Spleen (tissue), 7 donors: ENCODE measurements around the gene RPL14.

Experiments
- POLR2A ChIP-seq, 3 donors: fragments of 450-650 bp; IDR thresholded peaks; one replicate each; pipeline ENCODE4 v1.5.1; 2017; ENCODE audit warnings: antibody characterized with exemption in 3 of 3, mild to moderate bottlenecking in 1 of 3
- POLR2AphosphoS5 ChIP-seq, 3 donors: sonication (generic); formaldehyde crosslinking; IDR thresholded peaks; one replicate each; pipeline ENCODE4 v1.5.1; 2017; ENCODE audit warnings: antibody characterized with exemption in 3 of 3
- TF ChIP-seq, protein P1 (sequence below), 11 experiments: fragments of 200-600 bp in 7 of 11; fragments of 450-650 bp in 4 of 11; sonication (generic) in 4 of 11; IDR thresholded peaks in 8 of 11; conservative IDR thresholded peaks in 3 of 11; 1 replicate in 7 of 11; 2 replicates in 4 of 11; pipeline versions ENCODE4 v1.4.0 to v1.8.0; 2016 to 2021; ENCODE audit warnings: antibody characterized with exemption in 11 of 11, inconsistent platforms in 4 of 11, mild to moderate bottlenecking in 1 of 11
- donor health status: DM: no; HTN: no; CAD: no; lungs with moderate emphysema.
- donor health status: DM: no; HTN: no; CAD: no.
- donor health status: DM: no; HTN: no; CAD: no.

DNA sequence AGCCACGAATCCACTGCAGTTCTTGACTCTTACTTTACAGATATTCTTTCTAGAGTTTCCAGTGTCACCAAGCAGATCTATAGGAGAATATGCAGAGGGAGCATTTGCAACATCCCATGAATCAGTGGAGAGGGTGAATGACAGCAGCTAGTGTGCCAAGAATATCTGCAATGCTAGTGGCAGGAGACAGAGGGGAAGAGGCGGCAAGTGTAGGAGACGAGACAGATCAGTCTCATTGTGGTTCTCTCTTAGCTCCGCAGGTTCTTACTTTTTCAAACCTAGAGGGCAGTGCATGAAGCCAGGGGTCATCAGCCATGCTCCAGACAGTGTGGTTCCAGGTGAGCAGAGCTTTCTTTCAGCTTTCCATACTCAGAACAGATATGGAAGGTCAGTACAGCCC lies 20.5 kb downstream of the RPL14 start:
- TF ChIP-seq, protein P1, sequence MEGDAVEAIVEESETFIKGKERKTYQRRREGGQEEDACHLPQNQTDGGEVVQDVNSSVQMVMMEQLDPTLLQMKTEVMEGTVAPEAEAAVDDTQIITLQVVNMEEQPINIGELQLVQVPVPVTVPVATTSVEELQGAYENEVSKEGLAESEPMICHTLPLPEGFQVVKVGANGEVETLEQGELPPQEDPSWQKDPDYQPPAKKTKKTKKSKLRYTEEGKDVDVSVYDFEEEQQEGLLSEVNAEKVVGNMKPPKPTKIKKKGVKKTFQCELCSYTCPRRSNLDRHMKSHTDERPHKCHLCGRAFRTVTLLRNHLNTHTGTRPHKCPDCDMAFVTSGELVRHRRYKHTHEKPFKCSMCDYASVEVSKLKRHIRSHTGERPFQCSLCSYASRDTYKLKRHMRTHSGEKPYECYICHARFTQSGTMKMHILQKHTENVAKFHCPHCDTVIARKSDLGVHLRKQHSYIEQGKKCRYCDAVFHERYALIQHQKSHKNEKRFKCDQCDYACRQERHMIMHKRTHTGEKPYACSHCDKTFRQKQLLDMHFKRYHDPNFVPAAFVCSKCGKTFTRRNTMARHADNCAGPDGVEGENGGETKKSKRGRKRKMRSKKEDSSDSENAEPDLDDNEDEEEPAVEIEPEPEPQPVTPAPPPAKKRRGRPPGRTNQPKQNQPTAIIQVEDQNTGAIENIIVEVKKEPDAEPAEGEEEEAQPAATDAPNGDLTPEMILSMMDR (IDR thresholded peaks at IDR 0.05 in 8 of 11, conservative IDR thresholded peaks at IDR 0.05 in 3 of 11), result no peak
- no peak for TF ChIP-seq POLR2AphosphoS5 (IDR thresholded peaks at IDR 0.05)
- TF ChIP-seq POLR2A (IDR thresholded peaks at IDR 0.05), result no peak
